ENCODE measurements around the gene TRIM17. TPM values are rescaled to one million over a fixed set of nuclear protein-coding genes. Genes with fewer than 3 reads are reported as not detected.

Gene TRIM17
- total and polyA plus RNA-seq, 2 of the 8 experiments (the other 6 are each of a cell fraction or from before 2014, with no cell fraction given) = 1.1 to 2.2 TPM

- Histone ChIP-seq H4K8ac (ENCODE audit: extremely low read depth, insufficient read depth, low read length) (no peak overlapping the region), H3K36me3 (ENCODE audit: control insufficient read depth in 2 of 4, insufficient read depth in 4 of 4, low read length in 3 of 4) (peaks cover 6 to 47% (median 25%) of the 10 kb centered on the region in 4 experiments; a peak in 6 of 8 replicates), H4K20me1 (replicated peaks in 1 of 2; ENCODE audit: control insufficient read depth in 1 of 2, insufficient read depth in 2 of 2, low read length in 2 of 2) (peaks cover 18 to 49% of the 10 kb centered on the region in 2 experiments), H3K9ac (replicated peaks in 1 of 4; ENCODE audit: extremely low read depth in 1 of 4, low read depth in 3 of 4, low read length in 3 of 4) (no peak overlapping the region), H3K27ac (ENCODE audit: low read depth, low read length) (no peak overlapping the region), H4K91ac (replicated peaks; ENCODE audit: insufficient read length, low read length) (no peak overlapping the region), H3K4me3 (ENCODE audit: extremely low read depth in 1 of 4, insufficient read depth in 2 of 4, low read depth in 3 of 4, low read length in 4 of 4) (no peak overlapping the region), H3K79me2 (ENCODE audit: control insufficient read depth in 1 of 2, insufficient read depth in 2 of 2, low read length in 2 of 2) (peaks cover 8 to 39% of the 10 kb centered on the region in 2 experiments; a peak in 3 of 4 replicates), H3K27me3 (replicated peaks in 1 of 4; ENCODE audit: control insufficient read depth in 3 of 4, extremely low read depth in 1 of 4, insufficient read depth in 3 of 4, low read length in 3 of 4) (no peaks in the 10 kb centered on the region), H3K9me3 (ENCODE audit: insufficient read depth in 2 of 2, low read depth in 1 of 2, low read length in 1 of 2) (no peaks in the 10 kb centered on the region), H3K14ac (ENCODE audit: insufficient read length) (no peak overlapping the region), H3K56ac (replicated peaks; ENCODE audit: insufficient read length, low read depth, low read length) (no peak overlapping the region), H2BK5ac (ENCODE audit: low read depth, low read length) (no peak overlapping the region), H4K5ac (ENCODE audit: insufficient read length, low read depth, low read length) (no peak overlapping the region), H2BK20ac (ENCODE audit: low read length) (no peak overlapping the region), H3K4ac (replicated peaks; ENCODE audit: insufficient read length, low read depth, low read length) (no peak overlapping the region), H2BK12ac (ENCODE audit: low read depth, low read length) (no peak overlapping the region), H3K23ac (ENCODE audit: insufficient read length) (no peak overlapping the region), H3K23me2 (ENCODE audit: low read depth, low read length) (peaks cover 7% of the 10 kb centered on the region; the same call in 1 of the 2 replicates), H2BK120ac (replicated peaks; ENCODE audit: low read depth, low read length) (no peak overlapping the region), H3K4me2 (ENCODE audit: insufficient read depth in 1 of 2, low read depth in 2 of 2, low read length in 2 of 2) (no peak overlapping the region), H2AK5ac (ENCODE audit: low read depth, low read length) (no peak overlapping the region), H3K18ac (ENCODE audit: extremely low read depth, low read length) (no peak overlapping the region), H3K79me1 (ENCODE audit: low read depth, low read length) (peaks cover 25% of the 10 kb centered on the region), H2AFZ (ENCODE audit: low read length) (no peak overlapping the region), H3K4me1 (replicated peaks in 1 of 4; ENCODE audit: control insufficient read depth in 3 of 4, insufficient read depth in 4 of 4, low read length in 3 of 4) (peaks cover 0 to 6% (median 1%) of the 10 kb centered on the region in 4 experiments; a peak in 4 of 7 replicates), H2BK15ac (ENCODE audit: low read length) (no peak overlapping the region)
- no peak for FAIRE-seq
- DNase-seq (ENCODE audit: low read depth in 1 of 2, low spot score in 2 of 2) = no peak
- POLR2A ChIA-PET (ENCODE audit: partially characterized antibody) = interaction anchor here (1.1 kb wide), 1 partner anchor 10 kb away, joined by 7 read pairs; no protein-coding TSS in a partner anchor
- CTCF ChIA-PET (ENCODE audit: partially characterized antibody) = no interaction called here
- WGBS, 2 experiments (ENCODE audit: extremely low coverage in 1 of 2, insufficient coverage in 1 of 2, insufficient read length in 1 of 2, insufficient replicate concordance in 2 of 2, low coverage in 1 of 2, low lambda C conversion rate in 2 of 2, missing lambda C conversion rate in 1 of 2) = 96% methylated on average over 18 of the region's 19 CpGs; no CpG with 5 or more reads in 1 of the 2 experiments
- TF ChIP-seq HDAC2 (IDR thresholded peaks at IDR 0.05; ENCODE audit: borderline replicate concordance in 1 of 2, low read depth in 2 of 2, low read length in 2 of 2) (no peak), MAFK (IDR thresholded peaks at IDR 0.05; ENCODE audit: low read depth, low read length) (peak; percentile 91), PHF8 (conservative IDR thresholded peaks at IDR 0.05; ENCODE audit: low read depth, low read length) (no peak), JUN (IDR thresholded peaks at IDR 0.05; ENCODE audit: low read depth, low read length) (no peak), RXRA (IDR thresholded peaks at IDR 0.05; ENCODE audit: insufficient read depth, low read depth, low read length) (no peak), EZH2 (IDR thresholded peaks at IDR 0.05; ENCODE audit: low read depth, low read length, severe bottlenecking) (no peak), SP1 (IDR thresholded peaks at IDR 0.05; ENCODE audit: low read depth, low read length) (no peak), CREB1 (IDR thresholded peaks at IDR 0.05) (no peak)
These were observed 15.8 kb downstream of the TRIM17 start for GRCh38 chr1:228400692-228401454.
